Liver (tissue), 3 donors: ENCODE results near the gene UBE2R2.

Experiments used
- FOXA1 ChIP-seq: IDR thresholded peaks from 2 replicates; pipeline ENCODE4 v1.6.1; 2016; ENCODE audit warnings: antibody characterized with exemption
- JUND ChIP-seq, 2 donors: IDR thresholded peaks; 2 replicates each; pipeline ENCODE4 v1.6.1; 2016; ENCODE audit warnings: antibody characterized with exemption in 2 of 2
- NR2F2 ChIP-seq: IDR thresholded peaks from 2 replicates; pipeline ENCODE4 v1.6.1; 2016; ENCODE audit warnings: antibody characterized with exemption
- RAD21 ChIP-seq, 2 donors: IDR thresholded peaks; 2 replicates each; pipeline ENCODE4 v1.6.1; 2016; ENCODE audit warnings: antibody characterized with exemption in 2 of 2, mild to moderate bottlenecking in 2 of 2
- SP1 ChIP-seq: IDR thresholded peaks from 2 replicates; pipeline ENCODE4 v1.6.1; 2018; ENCODE audit warnings: antibody characterized with exemption, mild to moderate bottlenecking
- TAF1 ChIP-seq: conservative IDR thresholded peaks from 2 replicates; pipeline ENCODE4 v1.6.1; 2016; ENCODE audit warnings: antibody characterized with exemption, mild to moderate bottlenecking
- TF ChIP-seq, protein P1 (sequence below): fragments of 150-350 bp; IDR thresholded peaks from 2 replicates; pipeline ENCODE4 v1.5.1; 2017; ENCODE audit warnings: improper control_type of control experiment, low read depth, low read length; ENCODE audit not compliant: missing input control
- TF ChIP-seq, protein P2 (sequence below): IDR thresholded peaks from 2 replicates; pipeline ENCODE4 v1.6.1; 2016; ENCODE audit warnings: antibody characterized with exemption
- TF ChIP-seq, protein P3 (sequence below): IDR thresholded peaks from 2 replicates; pipeline ENCODE4 v1.6.1; 2016; ENCODE audit warnings: antibody characterized with exemption
- TF ChIP-seq, protein P4 (sequence below): IDR thresholded peaks from 2 replicates; pipeline ENCODE4 v1.6.1; 2016; ENCODE audit warnings: antibody characterized with exemption
- donor health status: healthy.
- donor health status: healthy.

DNA sequence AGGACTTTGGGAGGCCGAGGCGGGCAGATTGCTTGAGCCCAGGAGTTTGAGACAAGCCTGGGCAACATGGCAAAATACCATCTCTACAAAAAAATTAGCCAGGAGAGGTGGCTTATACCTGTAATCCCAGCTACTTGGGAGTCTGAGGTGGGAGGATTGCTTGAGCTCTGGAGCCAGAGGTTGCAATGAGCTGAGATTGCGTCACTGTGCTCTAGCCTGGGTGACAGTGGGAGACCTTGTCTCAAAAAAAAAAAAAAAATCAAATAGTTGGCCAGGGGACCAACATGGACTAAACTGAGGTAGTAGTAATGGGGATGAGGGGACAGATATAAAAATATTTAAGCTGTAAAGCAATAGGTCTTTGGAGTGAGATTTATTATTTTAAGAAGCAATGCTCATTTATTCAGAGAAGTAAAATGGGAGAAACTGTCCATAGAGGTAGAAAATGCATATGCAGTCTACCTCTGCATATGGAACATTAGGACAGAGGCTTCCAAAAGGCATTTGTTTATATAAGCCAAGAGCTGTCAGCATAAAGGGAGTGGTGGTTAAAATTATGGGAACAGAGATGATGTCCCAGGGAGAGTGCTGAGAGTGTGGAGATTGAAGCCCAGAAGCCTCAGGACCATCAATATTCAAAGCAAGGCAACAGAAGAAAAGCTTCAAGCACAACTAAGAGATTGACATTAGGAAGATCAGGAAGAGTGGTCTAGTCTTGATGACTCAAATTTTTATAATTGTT is 98.1 kb downstream of the UBE2R2 start:
- TF ChIP-seq, protein P1, sequence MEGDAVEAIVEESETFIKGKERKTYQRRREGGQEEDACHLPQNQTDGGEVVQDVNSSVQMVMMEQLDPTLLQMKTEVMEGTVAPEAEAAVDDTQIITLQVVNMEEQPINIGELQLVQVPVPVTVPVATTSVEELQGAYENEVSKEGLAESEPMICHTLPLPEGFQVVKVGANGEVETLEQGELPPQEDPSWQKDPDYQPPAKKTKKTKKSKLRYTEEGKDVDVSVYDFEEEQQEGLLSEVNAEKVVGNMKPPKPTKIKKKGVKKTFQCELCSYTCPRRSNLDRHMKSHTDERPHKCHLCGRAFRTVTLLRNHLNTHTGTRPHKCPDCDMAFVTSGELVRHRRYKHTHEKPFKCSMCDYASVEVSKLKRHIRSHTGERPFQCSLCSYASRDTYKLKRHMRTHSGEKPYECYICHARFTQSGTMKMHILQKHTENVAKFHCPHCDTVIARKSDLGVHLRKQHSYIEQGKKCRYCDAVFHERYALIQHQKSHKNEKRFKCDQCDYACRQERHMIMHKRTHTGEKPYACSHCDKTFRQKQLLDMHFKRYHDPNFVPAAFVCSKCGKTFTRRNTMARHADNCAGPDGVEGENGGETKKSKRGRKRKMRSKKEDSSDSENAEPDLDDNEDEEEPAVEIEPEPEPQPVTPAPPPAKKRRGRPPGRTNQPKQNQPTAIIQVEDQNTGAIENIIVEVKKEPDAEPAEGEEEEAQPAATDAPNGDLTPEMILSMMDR: no peak
- TF ChIP-seq JUND (IDR thresholded peaks at IDR 0.05) (no peak), TAF1 (no peak), NR2F2 (no peak), SP1 (no peak), FOXA1 (no peak), RAD21 (IDR thresholded peaks at IDR 0.05) (no peak)
- TF ChIP-seq, protein P2, sequence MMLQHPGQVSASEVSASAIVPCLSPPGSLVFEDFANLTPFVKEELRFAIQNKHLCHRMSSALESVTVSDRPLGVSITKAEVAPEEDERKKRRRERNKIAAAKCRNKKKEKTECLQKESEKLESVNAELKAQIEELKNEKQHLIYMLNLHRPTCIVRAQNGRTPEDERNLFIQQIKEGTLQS: no peak
- TF ChIP-seq, protein P3, sequence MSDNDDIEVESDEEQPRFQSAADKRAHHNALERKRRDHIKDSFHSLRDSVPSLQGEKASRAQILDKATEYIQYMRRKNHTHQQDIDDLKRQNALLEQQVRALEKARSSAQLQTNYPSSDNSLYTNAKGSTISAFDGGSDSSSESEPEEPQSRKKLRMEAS: no peak
- TF ChIP-seq, protein P4, sequence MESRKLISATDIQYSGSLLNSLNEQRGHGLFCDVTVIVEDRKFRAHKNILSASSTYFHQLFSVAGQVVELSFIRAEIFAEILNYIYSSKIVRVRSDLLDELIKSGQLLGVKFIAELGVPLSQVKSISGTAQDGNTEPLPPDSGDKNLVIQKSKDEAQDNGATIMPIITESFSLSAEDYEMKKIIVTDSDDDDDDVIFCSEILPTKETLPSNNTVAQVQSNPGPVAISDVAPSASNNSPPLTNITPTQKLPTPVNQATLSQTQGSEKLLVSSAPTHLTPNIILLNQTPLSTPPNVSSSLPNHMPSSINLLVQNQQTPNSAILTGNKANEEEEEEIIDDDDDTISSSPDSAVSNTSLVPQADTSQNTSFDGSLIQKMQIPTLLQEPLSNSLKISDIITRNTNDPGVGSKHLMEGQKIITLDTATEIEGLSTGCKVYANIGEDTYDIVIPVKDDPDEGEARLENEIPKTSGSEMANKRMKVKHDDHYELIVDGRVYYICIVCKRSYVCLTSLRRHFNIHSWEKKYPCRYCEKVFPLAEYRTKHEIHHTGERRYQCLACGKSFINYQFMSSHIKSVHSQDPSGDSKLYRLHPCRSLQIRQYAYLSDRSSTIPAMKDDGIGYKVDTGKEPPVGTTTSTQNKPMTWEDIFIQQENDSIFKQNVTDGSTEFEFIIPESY: no peak
